Neural progenitor cell (in vitro differentiated cells): ENCODE measurements around the gene KIAA0825.

ENCODE experiments used
- CTCF ChIP-seq: fragments of 200-600 bp; sonication (generic); IDR thresholded peaks from 2 replicates; pipeline ENCODE4 v1.5.1; 2017; ENCODE audit warnings: antibody characterized with exemption, mild to moderate bottlenecking
- EZH2 ChIP-seq: fragments of 200-600 bp; sonication (generic); IDR thresholded peaks from 2 replicates; pipeline ENCODE4 v1.6.1; 2017; ENCODE audit warnings: antibody characterized with exemption, mild to moderate bottlenecking, moderate library complexity
- EZH2phosphoT487 ChIP-seq: fragments of 200-600 bp; sonication (generic); IDR thresholded peaks from 2 replicates; pipeline ENCODE4 v1.6.1; 2017; ENCODE audit warnings: antibody characterized with exemption

- TF ChIP-seq CTCF, result no peak
- TF ChIP-seq EZH2, result no peak
- no peak for TF ChIP-seq EZH2phosphoT487
These were observed 221.7 kb downstream of the KIAA0825 start for GRCh38 chr5:94396687-94397086.
